ENCODE measurements around the gene EMID1. TPM values are rescaled to one million over a fixed set of nuclear protein-coding genes. Genes with fewer than 3 reads are reported as not detected.

Gene EMID1
- polyA plus RNA-seq, 3 donors: 59.9 to 106 (median 88.8) TPM

GRCh38 chr22:29265929-29266328, 60.2 kb downstream of the EMID1 start:
- no peak for DNase-seq (ENCODE audit: extremely low read depth in 1 of 11, low read depth in 9 of 11, low spot score in 4 of 11)

- no peak for DNase-seq (ENCODE audit: extremely low read depth in 1 of 11, low read depth in 9 of 11, low spot score in 4 of 11)
Measured at GRCh38 chr22:29266564-29267461, 61.1 kb downstream of the EMID1 start.

- no peak for DNase-seq (ENCODE audit: extremely low read depth in 1 of 11, low read depth in 9 of 11, low spot score in 4 of 11)
Measured at GRCh38 chr22:29267462-29267857, 61.8 kb downstream of the EMID1 start.

GRCh38 chr22:29267858-29268510, 62.3 kb downstream of the EMID1 start, which contains the start of the genes EWSR1 and RHBDD3:
TSS of gene EWSR1 (plus strand) at chr22:29268268. CDS start at chr22:29268337, 69 bp downstream.
TSS of gene RHBDD3 (minus strand) at chr22:29267981. CDS start at chr22:29265626, 2,355 bp downstream.
- DNase-seq (ENCODE audit: extremely low read depth in 1 of 11, low read depth in 9 of 11, low spot score in 4 of 11): peak; percentile 82 to 99 (median 92)

- DNase-seq (ENCODE audit: extremely low read depth in 1 of 11, low read depth in 9 of 11, low spot score in 4 of 11): peak in 6 of 11 donors; percentile 29 to 55 (median 42)
Measured at GRCh38 chr22:29268511-29269229, 63.0 kb downstream of the EMID1 start.

GRCh38 chr22:29269230-29269604, 63.5 kb downstream of the EMID1 start:
- DNase-seq (ENCODE audit: extremely low read depth in 1 of 11, low read depth in 9 of 11, low spot score in 4 of 11): no peak

GRCh38 chr22:29269731-29270474, 64.2 kb downstream of the EMID1 start:
- DNase-seq (ENCODE audit: extremely low read depth in 1 of 11, low read depth in 9 of 11, low spot score in 4 of 11): no peak

- no peak for DNase-seq (ENCODE audit: extremely low read depth in 1 of 11, low read depth in 9 of 11, low spot score in 4 of 11)
Measured at GRCh38 chr22:29270475-29271271, 65.0 kb downstream of the EMID1 start.

- DNase-seq (ENCODE audit: extremely low read depth in 1 of 11, low read depth in 9 of 11, low spot score in 4 of 11): no peak
Measured at GRCh38 chr22:29272624-29273023, 66.9 kb downstream of the EMID1 start.

- no peak for DNase-seq (ENCODE audit: extremely low read depth in 1 of 11, low read depth in 9 of 11, low spot score in 4 of 11)
Measured at GRCh38 chr22:29275167-29275566, 69.5 kb downstream of the EMID1 start.

- no peak for DNase-seq (ENCODE audit: extremely low read depth in 1 of 11, low read depth in 9 of 11, low spot score in 4 of 11)
Measured at GRCh38 chr22:29275819-29276565, 70.3 kb downstream of the EMID1 start.

GRCh38 chr22:29277927-29278326, 72.2 kb downstream of the EMID1 start:
- DNase-seq (ENCODE audit: extremely low read depth in 1 of 11, low read depth in 9 of 11, low spot score in 4 of 11): no peak

- no peak for DNase-seq (ENCODE audit: extremely low read depth in 1 of 11, low read depth in 9 of 11, low spot score in 4 of 11)
Measured at GRCh38 chr22:29284196-29284595, 78.5 kb downstream of the EMID1 start.

- DNase-seq (ENCODE audit: extremely low read depth in 1 of 11, low read depth in 9 of 11, low spot score in 4 of 11): no peak
Measured at GRCh38 chr22:29288837-29289236, 83.1 kb downstream of the EMID1 start.

- DNase-seq (ENCODE audit: extremely low read depth in 1 of 11, low read depth in 9 of 11, low spot score in 4 of 11): no peak
Measured at GRCh38 chr22:29290061-29290460, 84.4 kb downstream of the EMID1 start.

GRCh38 chr22:29291215-29291614, 85.5 kb downstream of the EMID1 start:
- DNase-seq (ENCODE audit: extremely low read depth in 1 of 11, low read depth in 9 of 11, low spot score in 4 of 11): no peak

GRCh38 chr22:29292379-29292778, 86.7 kb downstream of the EMID1 start:
- no peak for DNase-seq (ENCODE audit: extremely low read depth in 1 of 11, low read depth in 9 of 11, low spot score in 4 of 11)

Data from renal cortex interstitium (tissue), 11 donors.